ENCODE data around the gene NOL3. TPM values are rescaled to one million over a fixed set of nuclear protein-coding genes. Genes with fewer than 3 reads are reported as not detected.
"Not testable (repeated sequence)": the region's sequence is repeated elsewhere in the genome, so short reads cannot be mapped to it uniquely, and the experiment has no call there.

The NOL3 gene
- total RNA-seq (2014; rRNA removed; shearing (Covaris generic)) = 5.3 and 7.4 TPM in 2 replicates

GRCh38 chr16:67170168-67170948 is at the start of gene NOL3:
Gene NOL3, plus strand, starts transcription at chr16:67170538.
- no peaks in the 10 kb centered on the region for H3K36me3 ChIP-seq (replicated peaks; ENCODE audit: control insufficient read depth, insufficient read depth, low read length)
- peak; percentile 96 for DNase-seq
- peak within 1 kb of the TSS; percentile 44 for H3K4me3 ChIP-seq (ENCODE audit: insufficient read depth, low read depth, low read length)
- H3K27me3 ChIP-seq (ENCODE audit: control insufficient read depth, insufficient read depth, low read length) = peaks cover 89% of the 10 kb centered on the region

GRCh38 chr16:67122799-67123198 is 47.5 kb upstream of the NOL3 start:
- DNase-seq; H3K36me3 ChIP-seq (replicated peaks; ENCODE audit: control insufficient read depth, insufficient read depth, low read length); H3K4me3 ChIP-seq (ENCODE audit: insufficient read depth, low read depth, low read length); H3K27me3 ChIP-seq (ENCODE audit: control insufficient read depth, insufficient read depth, low read length): not testable (repeated sequence)

GRCh38 chr16:67128417-67128816 is 41.9 kb upstream of the NOL3 start:
- no peak overlapping the region for H3K4me3 ChIP-seq (ENCODE audit: insufficient read depth, low read depth, low read length)
- peaks cover 5% of the 10 kb centered on the region; the same call in 1 of the 2 replicates for H3K36me3 ChIP-seq (replicated peaks; ENCODE audit: control insufficient read depth, insufficient read depth, low read length)
- H3K27me3 ChIP-seq (ENCODE audit: control insufficient read depth, insufficient read depth, low read length) = no peaks in the 10 kb centered on the region
- no peak for DNase-seq

GRCh38 chr16:67128887-67129286 is 41.5 kb upstream of the NOL3 start:
- Histone ChIP-seq H3K4me3 (ENCODE audit: insufficient read depth, low read depth, low read length) (no peak overlapping the region), H3K27me3 (ENCODE audit: control insufficient read depth, insufficient read depth, low read length) (no peaks in the 10 kb centered on the region), H3K36me3 (replicated peaks; ENCODE audit: control insufficient read depth, insufficient read depth, low read length) (peaks cover 6% of the 10 kb centered on the region)
- DNase-seq = no peak

- Histone ChIP-seq H3K36me3 (replicated peaks; ENCODE audit: control insufficient read depth, insufficient read depth, low read length) (peaks cover 10% of the 10 kb centered on the region), H3K4me3 (ENCODE audit: insufficient read depth, low read depth, low read length) (no peak overlapping the region), H3K27me3 (ENCODE audit: control insufficient read depth, insufficient read depth, low read length) (no peaks in the 10 kb centered on the region)
- DNase-seq = no peak
Measured at GRCh38 chr16:67129422-67129821, 40.9 kb upstream of the NOL3 start.

- no peak for DNase-seq
- Histone ChIP-seq H3K4me3 (ENCODE audit: insufficient read depth, low read depth, low read length) (no peak overlapping the region), H3K36me3 (replicated peaks; ENCODE audit: control insufficient read depth, insufficient read depth, low read length) (peaks cover 26% of the 10 kb centered on the region), H3K27me3 (ENCODE audit: control insufficient read depth, insufficient read depth, low read length) (no peaks in the 10 kb centered on the region)
Measured at GRCh38 chr16:67137605-67138004, 32.7 kb upstream of the NOL3 start.

DNA sequence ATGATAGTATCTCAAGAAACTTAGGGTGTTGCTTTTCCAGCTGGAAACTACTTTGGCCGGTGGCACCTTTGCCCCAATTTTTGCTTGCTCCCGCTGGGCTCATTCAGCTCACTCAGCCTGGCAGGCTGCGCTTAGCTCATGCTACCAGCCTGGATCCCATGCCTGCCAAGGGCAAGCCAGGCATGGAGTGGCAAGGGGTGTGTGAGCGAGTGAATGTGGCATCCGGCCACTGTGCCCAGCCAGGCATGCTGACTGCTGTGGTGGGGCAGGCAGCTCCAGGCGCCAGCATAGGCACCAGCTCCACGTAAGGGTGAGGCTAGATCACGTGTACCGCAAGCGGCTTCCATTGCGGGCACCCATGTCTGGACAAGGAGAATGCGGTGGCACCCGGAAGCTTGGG is 28.9 kb upstream of the NOL3 start:
- no peak overlapping the region for H3K4me3 ChIP-seq (ENCODE audit: insufficient read depth, low read depth, low read length)
- no peak for DNase-seq
- peaks cover 31% of the 10 kb centered on the region for H3K36me3 ChIP-seq (replicated peaks; ENCODE audit: control insufficient read depth, insufficient read depth, low read length)
- H3K27me3 ChIP-seq (ENCODE audit: control insufficient read depth, insufficient read depth, low read length) = no peaks in the 10 kb centered on the region

DNA sequence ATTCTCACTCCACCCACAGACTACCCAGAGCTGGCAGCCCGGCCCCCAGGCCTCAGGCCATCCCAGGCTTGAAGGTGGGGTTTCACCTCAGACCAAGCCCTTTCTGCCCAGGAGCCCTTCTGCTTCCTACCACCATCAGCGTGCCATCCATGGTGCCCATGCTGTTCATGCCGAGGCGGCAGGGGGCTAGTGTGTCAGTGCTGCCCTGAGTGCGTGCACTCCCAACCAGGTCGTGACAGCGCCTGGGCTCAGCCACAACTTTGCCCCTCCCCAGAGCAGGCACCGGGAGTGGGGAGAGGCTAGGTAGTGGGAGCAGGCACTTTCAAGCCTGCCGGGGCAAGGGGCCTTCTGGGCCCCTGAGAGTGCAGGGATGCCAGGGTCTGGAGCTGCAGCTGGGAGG is 28.0 kb upstream of the NOL3 start:
- Histone ChIP-seq H3K4me3 (ENCODE audit: insufficient read depth, low read depth, low read length) (no peak overlapping the region), H3K27me3 (ENCODE audit: control insufficient read depth, insufficient read depth, low read length) (no peaks in the 10 kb centered on the region), H3K36me3 (replicated peaks; ENCODE audit: control insufficient read depth, insufficient read depth, low read length) (peaks cover 39% of the 10 kb centered on the region)
- no peak for DNase-seq

- peaks cover 6% of the 10 kb centered on the region; the same call in 1 of the 2 replicates for H3K27me3 ChIP-seq (ENCODE audit: control insufficient read depth, insufficient read depth, low read length)
- no peak overlapping the region for H3K4me3 ChIP-seq (ENCODE audit: insufficient read depth, low read depth, low read length)
- peaks cover 41% of the 10 kb centered on the region for H3K36me3 ChIP-seq (replicated peaks; ENCODE audit: control insufficient read depth, insufficient read depth, low read length)
- DNase-seq = no peak
Measured at GRCh38 chr16:67144943-67145342, 25.4 kb upstream of the NOL3 start.

DNA sequence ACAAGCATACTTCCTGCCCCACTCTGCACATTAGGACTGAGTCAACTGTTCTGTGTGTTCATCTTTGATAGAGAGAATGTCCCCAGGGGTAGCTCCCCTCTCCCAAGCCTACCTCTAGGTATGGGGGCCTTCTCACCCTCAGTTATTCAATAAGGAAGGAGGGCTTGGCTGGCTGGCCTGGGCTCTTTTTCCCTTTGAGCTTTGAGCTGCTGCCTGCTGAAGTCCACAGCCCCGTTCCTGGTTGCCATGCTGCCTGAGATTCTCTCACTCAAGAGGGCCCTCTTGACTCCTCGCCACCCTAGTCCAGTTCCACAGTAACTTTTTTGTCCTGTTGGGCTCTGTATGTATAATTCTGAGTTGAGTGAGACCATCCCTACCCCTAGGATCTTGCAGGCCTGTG is 24.6 kb upstream of the NOL3 start:
- peaks cover 38% of the 10 kb centered on the region for H3K36me3 ChIP-seq (replicated peaks; ENCODE audit: control insufficient read depth, insufficient read depth, low read length)
- DNase-seq = no peak
- peaks cover 14% of the 10 kb centered on the region for H3K27me3 ChIP-seq (ENCODE audit: control insufficient read depth, insufficient read depth, low read length)
- no peak overlapping the region for H3K4me3 ChIP-seq (ENCODE audit: insufficient read depth, low read depth, low read length)

- Histone ChIP-seq H3K27me3 (ENCODE audit: control insufficient read depth, insufficient read depth, low read length) (peaks cover 24% of the 10 kb centered on the region), H3K36me3 (replicated peaks; ENCODE audit: control insufficient read depth, insufficient read depth, low read length) (peaks cover 34% of the 10 kb centered on the region), H3K4me3 (ENCODE audit: insufficient read depth, low read depth, low read length) (no peak overlapping the region)
- DNase-seq = no peak
Measured at GRCh38 chr16:67146523-67147357, 23.6 kb upstream of the NOL3 start.

DNA sequence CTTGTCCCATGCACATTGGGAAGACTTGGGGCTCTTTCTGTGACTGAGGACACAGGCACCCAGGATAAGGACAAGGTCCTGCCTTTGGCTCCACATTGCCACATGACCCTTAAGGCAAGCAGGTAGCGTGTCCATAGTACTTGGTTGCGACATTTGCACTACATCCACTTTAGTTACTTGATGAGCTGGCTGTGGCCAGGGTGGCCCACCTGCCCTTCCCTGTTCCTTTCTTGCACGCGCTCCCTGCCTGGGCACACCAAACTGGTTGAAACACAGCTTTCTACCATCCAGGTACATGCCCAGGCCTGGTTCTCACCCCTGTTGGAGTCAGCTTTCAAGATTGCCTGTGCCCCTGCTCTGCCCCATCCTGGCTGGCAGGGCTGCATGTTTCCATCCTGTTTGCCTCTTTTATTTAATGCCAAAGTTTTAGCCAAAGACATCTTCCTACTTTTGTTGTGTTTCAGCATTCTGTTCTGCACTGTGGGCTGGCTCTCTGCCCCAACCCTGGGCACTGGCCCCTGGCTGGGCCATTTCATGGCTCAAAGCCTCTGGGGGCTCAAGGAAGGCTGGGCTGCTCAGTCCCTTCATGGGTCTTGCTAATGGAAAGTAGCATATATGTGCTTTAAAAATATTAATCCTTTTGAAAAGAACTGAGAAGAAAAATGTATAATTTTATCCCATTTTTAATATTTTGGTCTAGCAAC is 22.7 kb upstream of the NOL3 start:
- no peak for DNase-seq
- Histone ChIP-seq H3K4me3 (ENCODE audit: insufficient read depth, low read depth, low read length) (no peak overlapping the region), H3K27me3 (ENCODE audit: control insufficient read depth, insufficient read depth, low read length) (peaks cover 33% of the 10 kb centered on the region), H3K36me3 (replicated peaks; ENCODE audit: control insufficient read depth, insufficient read depth, low read length) (peaks cover 34% of the 10 kb centered on the region)

- no peak for DNase-seq
Measured at GRCh38 chr16:67148221-67148620, 22.1 kb upstream of the NOL3 start.

DNA sequence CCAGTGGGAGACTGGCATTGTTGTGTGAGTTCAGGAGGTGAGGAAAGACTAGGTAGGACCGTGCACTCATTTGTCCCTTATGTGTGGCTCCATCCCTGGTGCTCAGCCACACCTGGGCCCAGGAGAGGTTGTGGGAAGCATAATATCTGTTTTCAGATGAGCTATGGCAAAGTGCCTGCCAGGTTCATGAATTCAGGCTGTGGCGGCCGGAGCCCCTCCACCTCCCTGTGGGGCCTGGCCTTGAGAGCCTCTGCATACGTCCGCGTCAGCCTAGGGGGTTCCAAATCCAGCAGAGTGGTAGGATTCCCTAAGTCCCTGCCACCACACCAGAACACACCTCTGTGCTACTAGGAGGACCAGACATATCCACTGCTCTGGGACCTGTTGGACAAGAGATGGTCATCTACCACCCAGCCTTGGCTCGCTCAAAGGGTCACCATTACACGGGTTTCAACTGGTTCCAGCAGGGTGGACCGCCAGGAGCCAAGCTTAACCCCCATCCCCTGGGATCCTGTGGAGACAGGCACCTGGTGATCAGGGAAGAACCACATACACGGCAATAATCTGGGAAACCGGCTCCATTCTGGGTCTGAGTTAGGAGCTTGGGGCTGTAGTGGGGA is 21.6 kb upstream of the NOL3 start:
- Histone ChIP-seq H3K4me3 (ENCODE audit: insufficient read depth, low read depth, low read length) (no peak overlapping the region), H3K36me3 (replicated peaks; ENCODE audit: control insufficient read depth, insufficient read depth, low read length) (peaks cover 31% of the 10 kb centered on the region), H3K27me3 (ENCODE audit: control insufficient read depth, insufficient read depth, low read length) (peaks cover 44% of the 10 kb centered on the region)
- DNase-seq = peak; percentile 35

More at GRCh38 chr16:67148221-67148620, 22.1 kb upstream of the NOL3 start:
- H3K36me3 ChIP-seq (replicated peaks; ENCODE audit: control insufficient read depth, insufficient read depth, low read length) = peaks cover 34% of the 10 kb centered on the region
- H3K27me3 ChIP-seq (ENCODE audit: control insufficient read depth, insufficient read depth, low read length) = peaks cover 39% of the 10 kb centered on the region
- H3K4me3 ChIP-seq (ENCODE audit: insufficient read depth, low read depth, low read length) = no peak overlapping the region
